Activated T-helper 2 cell treated with anti-CD3 and anti-CD28 coated beads, Interferon-gamma antibody, Interleukin-2, Interleukin-4, amounts not matched to agents 10 μg/mL and 5 μg/mL and 100 μg/mL, durations not matched to agents 14 hours and 24 hours and 36 hours (primary cell): ENCODE data around the gene ZFP90. TPM values are rescaled to one million over a fixed set of nuclear protein-coding genes. Genes with fewer than 3 reads are reported as not detected.
A peak's percentile ranks its signal among the peaks of the same experiment; 100 is the strongest.

Experiments
- DNase-seq: peaks from one replicate; pipeline ENCODE4 v3.0.0; 2021; ENCODE audit warnings: low spot score
- H3K27ac Mint-ChIP-seq: one replicate; pipeline ENCODE4 v1.8.0; 2021; ENCODE audit warnings: mixed read lengths
- H3K27me3 Mint-ChIP-seq: one replicate; pipeline ENCODE4 v1.8.0; 2021; ENCODE audit warnings: low read depth, mixed read lengths
- H3K36me3 Mint-ChIP-seq: one replicate; pipeline ENCODE4 v1.8.0; 2021; ENCODE audit warnings: low read depth, mixed read lengths
- H3K4me1 Mint-ChIP-seq: one replicate; pipeline ENCODE4 v1.8.0; 2021; ENCODE audit warnings: low read depth, mixed read lengths
- H3K4me3 Mint-ChIP-seq: one replicate; pipeline ENCODE4 v1.8.0; 2021; ENCODE audit warnings: low read depth, mild to moderate bottlenecking, moderate library complexity, mixed read lengths
- H3K9me3 Mint-ChIP-seq: one replicate; pipeline ENCODE4 v1.8.0; 2021; ENCODE audit warnings: mixed read lengths
- intact Hi-C: fragments of 100-400 bp; cut with micrococcal nuclease; formaldehyde crosslinking; loops from one replicate; pipeline ENCODE4 v1.15.1; 2023
- total RNA-seq: library from RNA; stranded (reverse); gene quantifications from 2 replicates; pipeline ENCODE4 v1.2.3, GENCODE V29; 2022

ZFP90 gene
- total RNA-seq, 1 donor from 2014 or later = 19.4 TPM

GRCh38 chr16:68563631-68564381 lies 24.7 kb downstream of the ZFP90 start:
- Mint-ChIP-seq H3K27me3 (no peaks in the 10 kb centered on the region), H3K9me3 (peaks cover 86% of the 10 kb centered on the region), H3K4me3 (no peak overlapping the region), H3K4me1 (no peaks in the 10 kb centered on the region), H3K27ac (no peak overlapping the region), H3K36me3 (peaks cover 82% of the 10 kb centered on the region)
- DNase-seq = no peak
- intact Hi-C loops = no loop called here

- DNase-seq = no peak
- Mint-ChIP-seq H3K4me1 (no peaks in the 10 kb centered on the region), H3K36me3 (peaks cover 76% of the 10 kb centered on the region), H3K4me3 (no peak overlapping the region), H3K27me3 (no peaks in the 10 kb centered on the region), H3K27ac (no peak overlapping the region), H3K9me3 (peaks cover 83% of the 10 kb centered on the region)
- intact Hi-C loops = no loop called here
Measured at GRCh38 chr16:68564382-68564985, 25.4 kb downstream of the ZFP90 start.

DNA sequence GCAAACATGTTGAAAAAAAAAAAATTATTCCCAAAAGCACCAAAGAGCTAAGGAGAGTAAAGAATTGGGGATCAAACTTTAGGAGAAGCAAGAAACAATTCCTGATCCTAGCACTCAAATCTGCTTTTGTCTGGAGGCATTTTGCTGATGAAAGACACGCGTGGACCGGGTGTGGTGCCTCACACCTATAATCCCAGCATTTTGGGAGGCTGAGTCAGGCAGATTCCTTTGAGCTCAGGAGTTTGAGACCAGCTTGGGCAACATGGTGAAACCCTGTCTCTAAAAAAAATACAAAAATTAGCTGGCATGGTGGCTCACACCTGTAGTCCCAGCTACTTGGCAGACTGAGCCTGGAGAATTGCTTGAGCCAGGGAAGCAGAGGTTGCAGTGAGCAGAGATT lies 35.4 kb downstream of the ZFP90 start:
- no peak overlapping the region for H3K4me3 Mint-ChIP-seq
- H3K36me3 Mint-ChIP-seq = peaks cover 44% of the 10 kb centered on the region
- H3K9me3 Mint-ChIP-seq = peaks cover 80% of the 10 kb centered on the region
- H3K4me1 Mint-ChIP-seq = no peaks in the 10 kb centered on the region
- H3K27ac Mint-ChIP-seq = no peak overlapping the region
- DNase-seq = no peak
- intact Hi-C loops = no loop called here
- H3K27me3 Mint-ChIP-seq = no peaks in the 10 kb centered on the region

GRCh38 chr16:68575082-68575481 lies 36.0 kb downstream of the ZFP90 start:
- peaks cover 40% of the 10 kb centered on the region for H3K36me3 Mint-ChIP-seq
- no peak overlapping the region for H3K27ac Mint-ChIP-seq
- no peak overlapping the region for H3K4me3 Mint-ChIP-seq
- H3K9me3 Mint-ChIP-seq = peaks cover 75% of the 10 kb centered on the region
- intact Hi-C loops = no loop called here
- H3K4me1 Mint-ChIP-seq = no peaks in the 10 kb centered on the region
- H3K27me3 Mint-ChIP-seq = no peaks in the 10 kb centered on the region
- no peak for DNase-seq

GRCh38 chr16:68577352-68577853 lies 38.3 kb downstream of the ZFP90 start:
- no peaks in the 10 kb centered on the region for H3K4me1 Mint-ChIP-seq
- H3K36me3 Mint-ChIP-seq = peaks cover 26% of the 10 kb centered on the region
- H3K9me3 Mint-ChIP-seq = peaks cover 59% of the 10 kb centered on the region
- no peak overlapping the region for H3K27ac Mint-ChIP-seq
- DNase-seq = no peak
- no peaks in the 10 kb centered on the region for H3K27me3 Mint-ChIP-seq
- intact Hi-C loops = no loop called here
- no peak overlapping the region for H3K4me3 Mint-ChIP-seq

DNA sequence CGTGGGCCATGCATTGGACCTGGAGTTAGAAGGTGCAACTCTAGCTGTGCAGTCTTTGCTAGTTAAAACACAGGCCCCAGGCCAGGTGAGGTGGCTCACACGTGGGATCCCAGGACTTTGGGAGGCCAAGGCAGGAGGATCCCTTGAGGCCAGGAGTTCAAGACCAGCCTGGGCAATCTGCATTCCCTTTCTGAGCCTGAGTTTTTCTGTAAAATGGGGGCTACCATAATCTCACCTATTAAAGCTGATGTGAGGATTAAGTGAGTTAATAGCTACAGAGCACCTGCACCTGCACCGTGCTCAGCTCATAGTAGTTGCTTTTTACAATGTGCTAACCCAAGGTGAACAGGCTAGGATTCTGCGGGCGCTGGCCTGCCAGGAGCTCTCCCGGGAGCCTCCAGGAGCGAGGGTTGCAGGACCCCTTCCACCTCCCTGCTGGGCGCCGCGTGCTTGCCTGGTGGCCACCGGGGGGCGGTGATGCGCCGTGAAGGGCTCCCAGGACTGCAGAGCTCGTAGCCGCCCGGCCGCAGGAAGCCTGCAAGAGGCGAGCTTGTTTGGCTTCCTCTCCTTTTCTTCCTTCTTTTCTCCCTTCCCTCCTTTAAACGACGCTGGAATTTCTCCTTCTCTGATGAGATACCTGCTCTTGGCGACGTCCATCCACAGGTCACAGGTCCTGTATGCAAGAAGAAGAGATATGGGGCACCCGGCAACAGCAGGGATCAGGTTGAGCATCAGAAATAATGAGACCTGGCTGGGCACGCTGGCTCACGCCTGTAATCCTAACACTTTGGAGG lies 51.3 kb downstream of the ZFP90 start:
- H3K4me3 Mint-ChIP-seq = no peak overlapping the region
- DNase-seq = peak; percentile 31
- peaks cover 21% of the 10 kb centered on the region for H3K9me3 Mint-ChIP-seq
- H3K36me3 Mint-ChIP-seq = peaks cover 3% of the 10 kb centered on the region
- intact Hi-C loops = loop anchor here (2.0 kb wide), 1 partner anchor 210 kb away; no protein-coding TSS in a partner anchor
- H3K27ac Mint-ChIP-seq = no peak overlapping the region
- peaks cover 3% of the 10 kb centered on the region for H3K27me3 Mint-ChIP-seq
- H3K4me1 Mint-ChIP-seq = peaks cover 2% of the 10 kb centered on the region

DNA sequence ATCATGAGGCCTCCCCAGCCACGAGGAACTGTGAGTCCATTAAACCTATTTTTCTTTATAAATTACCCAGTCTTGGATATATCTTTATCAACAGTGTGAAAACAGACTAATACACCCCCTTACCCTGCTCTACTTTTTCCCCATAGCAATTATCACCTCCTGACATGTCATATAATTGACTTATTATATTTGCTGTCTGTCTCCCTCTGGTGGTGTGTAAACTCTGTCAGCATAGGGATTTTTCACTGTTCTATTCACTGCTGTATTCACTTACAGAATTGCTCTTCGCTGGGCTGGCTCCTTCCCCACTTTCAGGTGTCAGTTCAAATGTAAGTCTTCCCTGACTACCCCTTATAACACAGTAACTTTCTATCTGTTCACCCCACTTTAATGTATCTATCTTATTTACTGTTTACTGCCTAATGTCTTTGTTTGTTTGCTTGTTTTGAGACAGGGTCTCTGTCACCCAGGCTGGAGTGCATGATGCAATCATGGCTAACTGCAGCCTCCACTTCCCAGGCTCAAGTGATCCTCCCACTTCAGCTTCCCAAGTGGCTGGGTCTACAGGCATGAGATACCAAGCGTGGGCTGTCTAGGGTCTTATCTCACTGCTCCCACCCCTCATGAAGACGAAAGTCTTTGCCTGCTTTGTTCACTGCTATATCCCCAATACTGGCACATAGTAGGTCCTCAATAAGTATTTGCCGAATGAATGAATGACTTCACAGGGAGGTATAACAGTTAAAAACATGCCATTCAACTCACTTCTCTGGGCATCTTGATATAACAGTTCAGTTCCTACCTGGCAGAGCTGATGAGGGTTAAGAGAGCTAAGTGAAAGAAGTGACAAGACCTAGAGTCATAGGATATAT lies 53.6 kb downstream of the ZFP90 start:
- Mint-ChIP-seq H3K4me1 (peaks cover 2% of the 10 kb centered on the region), H3K9me3 (peaks cover 21% of the 10 kb centered on the region), H3K27me3 (peaks cover 3% of the 10 kb centered on the region), H3K27ac (no peak overlapping the region), H3K36me3 (peaks cover 3% of the 10 kb centered on the region), H3K4me3 (no peak overlapping the region)
- intact Hi-C loops = loop anchor here (2.0 kb wide), 1 partner anchor 64 kb away; no protein-coding TSS in a partner anchor
- no peak for DNase-seq

DNA sequence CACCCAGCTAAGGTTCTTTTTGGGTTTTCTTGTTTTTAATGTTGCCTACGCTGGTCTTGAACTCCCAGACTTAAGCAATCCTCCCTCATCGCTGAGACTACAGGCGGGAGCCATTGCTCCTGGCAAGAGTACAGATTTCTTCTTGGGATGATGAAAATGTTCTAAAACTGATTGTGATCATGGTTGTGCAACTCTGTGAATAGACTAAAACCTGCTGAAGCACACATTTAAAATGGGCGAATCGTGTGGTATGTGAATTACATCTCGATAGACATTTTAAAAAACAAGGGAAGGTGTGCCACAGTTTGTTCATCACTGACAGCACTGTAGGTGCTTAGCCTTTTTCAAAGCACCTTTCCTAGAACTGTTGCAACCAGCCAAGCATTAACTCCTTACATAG lies 57.2 kb downstream of the ZFP90 start:
- Mint-ChIP-seq H3K4me3 (no peak overlapping the region), H3K9me3 (peaks cover 16% of the 10 kb centered on the region), H3K4me1 (no peaks in the 10 kb centered on the region), H3K27ac (no peak overlapping the region), H3K36me3 (peaks cover 3% of the 10 kb centered on the region), H3K27me3 (peaks cover 2% of the 10 kb centered on the region)
- no peak for DNase-seq
- intact Hi-C loops = no loop called here

- Mint-ChIP-seq H3K36me3 (no peaks in the 10 kb centered on the region), H3K27me3 (no peaks in the 10 kb centered on the region), H3K4me1 (no peaks in the 10 kb centered on the region), H3K9me3 (peaks cover 3% of the 10 kb centered on the region), H3K27ac (no peak overlapping the region), H3K4me3 (no peak overlapping the region)
- intact Hi-C loops = no loop called here
- DNase-seq = no peak
Measured at GRCh38 chr16:68599586-68599985, 60.5 kb downstream of the ZFP90 start.

- Mint-ChIP-seq H3K36me3 (no peaks in the 10 kb centered on the region), H3K27ac (no peak overlapping the region), H3K27me3 (no peaks in the 10 kb centered on the region), H3K4me1 (no peaks in the 10 kb centered on the region), H3K4me3 (no peak overlapping the region), H3K9me3 (peaks cover 8% of the 10 kb centered on the region)
- intact Hi-C loops = no loop called here
- no peak for DNase-seq
Measured at GRCh38 chr16:68605746-68606145, 66.7 kb downstream of the ZFP90 start.

- intact Hi-C loops = no loop called here
- no peak for DNase-seq
- Mint-ChIP-seq H3K4me3 (no peak overlapping the region), H3K27ac (no peak overlapping the region), H3K27me3 (no peaks in the 10 kb centered on the region), H3K9me3 (peaks cover 8% of the 10 kb centered on the region), H3K4me1 (no peaks in the 10 kb centered on the region), H3K36me3 (no peaks in the 10 kb centered on the region)
Measured at GRCh38 chr16:68607443-68607842, 68.4 kb downstream of the ZFP90 start.

GRCh38 chr16:68608330-68608729 lies 69.2 kb downstream of the ZFP90 start:
- H3K4me3 Mint-ChIP-seq = no peak overlapping the region
- no peaks in the 10 kb centered on the region for H3K36me3 Mint-ChIP-seq
- no peak for DNase-seq
- H3K27me3 Mint-ChIP-seq = no peaks in the 10 kb centered on the region
- no peak overlapping the region for H3K27ac Mint-ChIP-seq
- H3K9me3 Mint-ChIP-seq = peaks cover 11% of the 10 kb centered on the region
- intact Hi-C loops = no loop called here
- H3K4me1 Mint-ChIP-seq = no peaks in the 10 kb centered on the region
